Endothelial cell of umbilical vein (primary cell): ENCODE results near the gene PRKRIP1.
"Not testable (repeated sequence)": the region's sequence is repeated elsewhere in the genome, so short reads cannot be mapped to it uniquely, and the experiment has no call there.

Source experiments
- CTCF ChIP-seq, 2 donors: IDR thresholded peaks; 1 replicate in 1 of 2; 2 replicates in 1 of 2; pipeline ENCODE4 v1.5.1; 2011; ENCODE audit warnings: low read length in 2 of 2, mild to moderate bottlenecking in 2 of 2, moderate library complexity in 2 of 2, control low read depth in 1 of 2, inconsistent platforms in 1 of 2, low read depth in 1 of 2; ENCODE audit not compliant: insufficient read depth in 1 of 2; ENCODE audit errors: extremely low read depth in 1 of 2
- EZH2 ChIP-seq: IDR thresholded peaks from 2 replicates; pipeline ENCODE4 v1.6.1; 2012; ENCODE audit warnings: borderline replicate concordance, low read depth, mild to moderate bottlenecking, moderate library complexity, low read length, inconsistent platforms; ENCODE audit not compliant: severe bottlenecking
- FOS ChIP-seq: IDR thresholded peaks from 2 replicates; pipeline ENCODE4 v1.6.1; 2011; ENCODE audit warnings: mild to moderate bottlenecking, low read length, moderate library complexity, borderline replicate concordance; ENCODE audit not compliant: insufficient read depth
- GATA2 ChIP-seq: IDR thresholded peaks from 2 replicates; pipeline ENCODE4 v1.7.0; 2011; ENCODE audit warnings: low read depth, mild to moderate bottlenecking, moderate library complexity, mixed read lengths, low read length; ENCODE audit not compliant: insufficient read length, insufficient read depth
- POLR2A ChIP-seq: IDR thresholded peaks from 2 replicates; pipeline ENCODE4 v1.6.1; 2012; ENCODE audit warnings: low read depth, mild to moderate bottlenecking, control low read depth, low read length
- POLR2AphosphoS5 ChIP-seq: IDR thresholded peaks from 2 replicates; pipeline ENCODE4 v1.6.1; 2012; ENCODE audit warnings: low read depth, mild to moderate bottlenecking, control low read depth, low read length, moderate library complexity; ENCODE audit not compliant: insufficient read depth
- TF ChIP-seq, protein P1 (sequence below): IDR thresholded peaks from 2 replicates; pipeline ENCODE4 v1.6.1; 2011; ENCODE audit not compliant: insufficient read depth, insufficient read length

- TF ChIP-seq POLR2A (peak; percentile 55), POLR2AphosphoS5 (peak; percentile 76)
- not testable (repeated sequence) for TF ChIP-seq CTCF (IDR thresholded peaks at IDR 0.05; ENCODE audit: extremely low read depth in 1 of 2, insufficient read depth in 1 of 2, low read depth in 1 of 2, low read length in 2 of 2); FOS; EZH2; GATA2
- TF ChIP-seq, protein P1, sequence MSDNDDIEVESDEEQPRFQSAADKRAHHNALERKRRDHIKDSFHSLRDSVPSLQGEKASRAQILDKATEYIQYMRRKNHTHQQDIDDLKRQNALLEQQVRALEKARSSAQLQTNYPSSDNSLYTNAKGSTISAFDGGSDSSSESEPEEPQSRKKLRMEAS: peak; percentile 32
These were observed 32.4 kb upstream of the PRKRIP1 start for GRCh38 chr7:102363549-102364393.
